C1 segment of cervical spinal cord (tissue), 14 donors: ENCODE measurements around the gene IFNA17.
A peak's percentile ranks its signal among the peaks of the same experiment; 100 is the strongest.
"Not testable (repeated sequence)": the region's sequence is repeated elsewhere in the genome, so short reads cannot be mapped to it uniquely, and the experiment has no call there.

ENCODE experiments used
- DNase-seq, 14 donors: peaks; one replicate each; lab custom pipeline; 2025; lab: John Stamatoyannopoulos, UW

IFNA17 gene

GRCh38 chr9:21228122-21228521 is at the start of gene IFNA17:
TSS of gene IFNA17 (minus strand) at chr9:21228222. CDS start at chr9:21228173, 49 bp downstream.
- DNase-seq: no peak

GRCh38 chr9:21268347-21268657 is 40.3 kb upstream of the IFNA17 start:
- DNase-seq: no peak

- peak in 3 of 14 donors; percentile 7 to 36 (median 15) for DNase-seq
Observed at GRCh38 chr9:21267485-21268346, 39.7 kb upstream of the IFNA17 start.

- DNase-seq: peak in 1 of 14 donors; percentile 36
Observed at GRCh38 chr9:21266733-21267484, 38.9 kb upstream of the IFNA17 start.

GRCh38 chr9:21265421-21266189 is 37.6 kb upstream of the IFNA17 start:
- no peak for DNase-seq

GRCh38 chr9:21255538-21256212 is 27.7 kb upstream of the IFNA17 start:
- DNase-seq: no peak

- peak in 4 of 14 donors; percentile 9 to 20 (median 9) for DNase-seq
Observed at GRCh38 chr9:21252721-21253547, 24.9 kb upstream of the IFNA17 start.

GRCh38 chr9:21251638-21252037 is 23.6 kb upstream of the IFNA17 start:
- no peak for DNase-seq

- no peak for DNase-seq
Observed at GRCh38 chr9:21251190-21251589, 23.2 kb upstream of the IFNA17 start.

GRCh38 chr9:21244836-21245235 is 16.8 kb upstream of the IFNA17 start:
- DNase-seq: no peak

- no peak for DNase-seq
Observed at GRCh38 chr9:21239911-21240310, 11.9 kb upstream of the IFNA17 start, which contains the start of gene IFNA14. TSS of gene IFNA14 (minus strand) at chr9:21240005. CDS start at chr9:21239935, 70 bp downstream.

GRCh38 chr9:21236360-21236714 is 8.3 kb upstream of the IFNA17 start:
- not testable (repeated sequence) for DNase-seq

- not testable (repeated sequence) for DNase-seq
Observed at GRCh38 chr9:21235468-21236359, 7.7 kb upstream of the IFNA17 start.

- DNase-seq: no peak
Observed at GRCh38 chr9:21234153-21234687, 6.2 kb upstream of the IFNA17 start.

- no peak for DNase-seq
Observed at GRCh38 chr9:21233258-21233657, 5.2 kb upstream of the IFNA17 start.

GRCh38 chr9:21217211-21217610 is 10.8 kb downstream of the IFNA17 start, which contains the start of gene IFNA16:
TSS of gene IFNA16 (minus strand) at chr9:21217311. CDS start at chr9:21217305, 6 bp downstream.
- DNase-seq: not testable (repeated sequence)

- not testable (repeated sequence) for DNase-seq
Observed at GRCh38 chr9:21213411-21214326, 14.4 kb downstream of the IFNA17 start.

GRCh38 chr9:21212160-21212559 is 15.9 kb downstream of the IFNA17 start:
- DNase-seq: not testable (repeated sequence)
